T-helper 17 cell (primary cell): ENCODE data around the gene SCN3A. TPM values are rescaled to one million over a fixed set of nuclear protein-coding genes. Genes with fewer than 3 reads are reported as not detected.

ENCODE experiments used
- ATAC-seq: fragments of 150-1000 bp; cut with Tn5 transposase; 2 replicates; pipeline ENCODE4 v1.10.0; 2021; ENCODE audit warnings: mild to moderate bottlenecking, moderate library complexity
- DNase-seq, 3 donors: peaks; one replicate each; pipeline versions ENCODE4 v3.0.0 to v3.0.0-alpha.2; 2020 to 2021
- H3K9me3 ChIP-seq: one replicate; pipeline ENCODE4 v1.7.0; 2013; ENCODE audit warnings: low read length, mild to moderate bottlenecking; ENCODE audit not compliant: control insufficient read depth, poor library complexity, severe bottlenecking
- H3K27ac Mint-ChIP-seq: one replicate; pipeline ENCODE4 v1.8.0; 2022; ENCODE audit warnings: mild to moderate bottlenecking, moderate library complexity, mixed read lengths
- H3K27me3 Mint-ChIP-seq: one replicate; pipeline ENCODE4 v1.8.0; 2022; ENCODE audit warnings: mixed read lengths
- H3K36me3 Mint-ChIP-seq: one replicate; pipeline ENCODE4 v1.8.0; 2022; ENCODE audit warnings: low read depth, mixed read lengths
- H3K4me1 Mint-ChIP-seq: one replicate; pipeline ENCODE4 v1.8.0; 2022; ENCODE audit warnings: mild to moderate bottlenecking, mixed read lengths
- H3K4me3 Mint-ChIP-seq: one replicate; pipeline ENCODE4 v1.8.0; 2022; ENCODE audit warnings: mild to moderate bottlenecking, moderate library complexity, mixed read lengths
- total RNA-seq, 4 donors: library from RNA in 2 of 4; stranded (reverse) in 2 of 4; gene quantifications; one replicate each; pipeline ENCODE4 v1.2.3 and lab custom pipeline; 2022 to 2026

The SCN3A gene
- total RNA-seq, 2 donors from 2014 or later: 0.42 TPM; not detected in 1

DNA sequence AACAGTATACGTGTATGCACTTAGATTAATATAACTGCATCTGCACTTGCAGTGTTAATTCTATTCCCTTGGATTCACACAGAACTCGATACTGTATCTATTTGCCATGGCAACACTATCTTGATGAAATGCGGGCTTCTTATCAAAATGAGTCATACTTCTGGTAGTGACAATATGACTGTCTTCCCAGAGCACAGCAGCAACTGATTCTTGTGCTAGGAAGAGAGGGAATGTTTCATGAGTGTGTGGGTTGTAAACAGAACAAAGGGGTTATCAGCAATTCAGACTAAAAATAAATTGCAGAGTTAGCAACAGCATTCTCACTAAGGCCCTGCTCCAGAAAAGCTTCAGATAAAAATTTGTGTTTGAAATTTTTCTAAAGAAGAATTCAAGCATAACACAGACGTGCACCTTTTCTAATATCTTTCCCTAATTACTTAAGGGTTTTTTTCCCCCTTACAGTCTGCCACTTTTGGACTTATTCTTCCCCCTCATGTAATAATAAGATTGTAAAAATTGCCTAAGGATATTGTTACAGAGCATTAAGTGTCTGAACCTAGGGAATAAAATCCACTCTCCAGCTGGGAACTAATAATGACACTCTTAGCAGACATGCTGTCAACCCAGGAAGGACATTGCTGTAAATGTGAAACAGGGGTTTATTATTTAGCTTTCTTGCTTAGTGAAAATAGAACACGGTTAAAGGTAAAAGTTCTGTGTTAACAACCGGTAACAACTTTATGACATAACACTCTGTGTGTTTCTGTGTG, 148.6 kb downstream of the SCN3A start:
- Mint-ChIP-seq H3K27me3 (no peaks in the 10 kb centered on the region), H3K4me1 (peaks cover 3% of the 10 kb centered on the region)
- ATAC-seq: no peak

GRCh38 chr2:165054652-165055051, 149.2 kb downstream of the SCN3A start:
- DNase-seq: no peak
- Mint-ChIP-seq H3K27me3 (no peaks in the 10 kb centered on the region), H3K4me3 (no peak overlapping the region), H3K27ac (no peak overlapping the region), H3K4me1 (peaks cover 3% of the 10 kb centered on the region), H3K36me3 (no peaks in the 10 kb centered on the region)
- no peaks in the 10 kb centered on the region for H3K9me3 ChIP-seq
- no peak for ATAC-seq

More for the DNA sequence above, 148.6 kb downstream of the SCN3A start:
- Mint-ChIP-seq H3K27ac (no peak overlapping the region), H3K36me3 (no peaks in the 10 kb centered on the region), H3K4me3 (no peak overlapping the region)
- no peaks in the 10 kb centered on the region for H3K9me3 ChIP-seq
- no peak for DNase-seq

GRCh38 chr2:165044505-165045303, 159.1 kb downstream of the SCN3A start:
- DNase-seq (no peak), ATAC-seq (no peak)
- H3K27ac Mint-ChIP-seq: no peak overlapping the region
- no peaks in the 10 kb centered on the region for H3K4me1 Mint-ChIP-seq
- no peaks in the 10 kb centered on the region for H3K9me3 ChIP-seq
- H3K36me3 Mint-ChIP-seq: no peaks in the 10 kb centered on the region
- H3K27me3 Mint-ChIP-seq: peaks cover 4% of the 10 kb centered on the region
- no peak overlapping the region for H3K4me3 Mint-ChIP-seq

Other genes with a start within 250 kb of the SCN3A start
- 1 to 10 TPM in 1 of 2 donors, not detected in 1; 1.6 TPM for gene SLC38A11, start 248.5 kb downstream of the SCN3A start, total RNA-seq
- gene SCN2A, start 35.4 kb upstream of the SCN3A start, total RNA-seq: under 1 TPM in 1 of 2 donors, not detected in 1; 0.07 TPM